Measurements from ENCODE around the gene TRAF2. TPM values are rescaled to one million over a fixed set of nuclear protein-coding genes. Genes with fewer than 3 reads are reported as not detected.
A peak's percentile ranks its signal among the peaks of the same experiment; 100 is the strongest.

Gene TRAF2
- total RNA-seq, 6 experiments from 2014 or later, result 5.8 to 8.8 (median 7.1) TPM

DNA sequence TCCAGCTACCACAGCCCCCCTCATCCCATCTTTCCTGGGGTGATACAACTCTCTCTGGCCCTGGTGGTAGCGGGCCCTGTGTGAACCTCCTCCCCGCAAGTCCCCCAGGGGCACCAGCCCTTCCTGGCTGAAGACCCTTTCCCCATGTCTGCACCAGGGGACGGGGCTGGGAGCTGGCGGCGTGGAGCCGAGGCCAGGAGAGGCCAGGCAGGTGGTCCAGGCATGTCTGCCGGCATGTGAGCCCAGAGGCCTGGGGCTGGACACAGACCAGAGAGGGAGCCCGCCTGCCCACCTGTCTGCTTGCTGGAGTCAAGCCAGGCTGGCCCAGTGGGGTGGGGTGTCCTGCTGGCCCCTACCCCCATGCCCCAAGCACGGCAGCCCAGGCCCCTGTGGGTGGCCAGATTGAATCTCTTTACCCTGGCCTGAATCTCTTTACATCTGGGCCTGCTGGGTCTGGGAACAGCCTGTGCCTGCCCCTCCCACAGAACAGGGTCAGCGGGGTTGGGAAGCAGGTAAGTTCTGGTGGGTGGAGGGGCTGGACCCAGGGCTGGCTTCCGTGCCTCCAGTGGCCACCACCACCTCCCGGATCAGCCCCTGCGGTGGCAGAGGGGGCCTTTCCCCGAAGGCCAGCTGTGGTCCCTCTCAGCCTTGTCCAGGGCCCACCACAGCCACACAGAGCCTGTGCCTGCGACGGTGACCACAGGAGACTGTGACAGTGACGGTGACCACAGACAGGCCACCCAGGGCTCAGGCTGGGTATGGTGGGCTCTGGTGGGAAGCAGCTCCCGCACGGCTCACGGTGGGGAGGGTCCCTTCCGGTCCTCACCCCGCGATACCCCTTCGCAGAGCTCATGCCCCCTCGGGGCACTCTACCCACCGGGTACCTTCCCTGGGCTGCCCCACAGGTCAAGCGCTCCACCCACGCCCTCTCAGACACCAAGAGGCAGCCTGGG lies 72.9 kb downstream of the TRAF2 start:
- no peak for ATAC-seq
- H3K4me1 ChIP-seq, result no peaks in the 10 kb centered on the region
- TF ChIP-seq, protein P1, sequence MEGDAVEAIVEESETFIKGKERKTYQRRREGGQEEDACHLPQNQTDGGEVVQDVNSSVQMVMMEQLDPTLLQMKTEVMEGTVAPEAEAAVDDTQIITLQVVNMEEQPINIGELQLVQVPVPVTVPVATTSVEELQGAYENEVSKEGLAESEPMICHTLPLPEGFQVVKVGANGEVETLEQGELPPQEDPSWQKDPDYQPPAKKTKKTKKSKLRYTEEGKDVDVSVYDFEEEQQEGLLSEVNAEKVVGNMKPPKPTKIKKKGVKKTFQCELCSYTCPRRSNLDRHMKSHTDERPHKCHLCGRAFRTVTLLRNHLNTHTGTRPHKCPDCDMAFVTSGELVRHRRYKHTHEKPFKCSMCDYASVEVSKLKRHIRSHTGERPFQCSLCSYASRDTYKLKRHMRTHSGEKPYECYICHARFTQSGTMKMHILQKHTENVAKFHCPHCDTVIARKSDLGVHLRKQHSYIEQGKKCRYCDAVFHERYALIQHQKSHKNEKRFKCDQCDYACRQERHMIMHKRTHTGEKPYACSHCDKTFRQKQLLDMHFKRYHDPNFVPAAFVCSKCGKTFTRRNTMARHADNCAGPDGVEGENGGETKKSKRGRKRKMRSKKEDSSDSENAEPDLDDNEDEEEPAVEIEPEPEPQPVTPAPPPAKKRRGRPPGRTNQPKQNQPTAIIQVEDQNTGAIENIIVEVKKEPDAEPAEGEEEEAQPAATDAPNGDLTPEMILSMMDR (IDR thresholded peaks at IDR 0.05), result no peak
- no peak for TF ChIP-seq POLR2A (IDR thresholded peaks at IDR 0.05)
- no peaks in the 10 kb centered on the region for H3K9me3 ChIP-seq
- H3K27ac ChIP-seq, result no peak overlapping the region
- no peaks in the 10 kb centered on the region for H3K36me3 ChIP-seq
- intact Hi-C loops (cut with DNase I), result no loop called here
- WGBS (ENCODE audit: insufficient coverage, low coverage, low lambda C conversion rate, missing lambda C conversion rate), result 30% methylated on average over 2 of the region's 28 CpGs
- no peaks in the 10 kb centered on the region for H3K27me3 ChIP-seq
- no peak for DNase-seq
- H3K4me3 ChIP-seq, result no peak overlapping the region

DNA sequence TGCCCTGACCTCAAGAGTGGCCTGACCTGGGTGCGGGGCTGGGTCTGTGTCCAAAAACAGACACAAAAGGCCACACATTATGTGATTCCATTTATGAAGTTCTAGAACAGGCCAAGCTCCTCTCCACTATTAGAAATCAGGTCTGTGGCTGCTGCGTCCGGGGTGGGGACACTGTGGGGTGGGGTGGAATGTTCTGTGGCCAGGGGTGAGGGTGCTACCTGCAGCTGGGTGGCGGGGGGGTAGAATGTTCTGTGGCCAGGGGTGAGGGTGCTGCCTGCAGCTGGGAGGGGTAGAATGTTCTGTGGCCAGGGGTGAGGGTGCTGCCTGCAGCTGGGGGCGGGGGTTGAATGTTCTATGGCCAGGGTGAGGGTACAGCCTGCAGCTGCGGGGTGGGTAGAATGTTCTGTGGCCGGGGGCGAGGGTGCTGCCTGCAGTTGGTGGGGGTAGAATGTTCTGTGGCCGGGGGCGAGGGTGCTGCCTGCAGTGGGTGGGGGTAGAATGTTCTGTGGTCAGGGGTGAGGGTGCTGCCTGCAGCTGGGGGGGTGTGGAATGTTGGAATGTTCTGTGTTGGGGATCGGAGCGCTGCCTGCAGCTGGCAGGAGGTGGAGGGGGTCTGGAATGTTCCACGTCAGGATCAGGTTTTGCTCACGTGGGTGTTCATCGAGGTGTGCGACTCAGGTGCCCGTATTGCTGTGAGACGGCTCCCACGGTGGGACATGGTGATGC lies 74.1 kb downstream of the TRAF2 start:
- WGBS (ENCODE audit: insufficient coverage, low coverage, low lambda C conversion rate, missing lambda C conversion rate), result 69% methylated on average over 12 of the region's 19 CpGs
- intact Hi-C loops (cut with DNase I), result no loop called here

DNA sequence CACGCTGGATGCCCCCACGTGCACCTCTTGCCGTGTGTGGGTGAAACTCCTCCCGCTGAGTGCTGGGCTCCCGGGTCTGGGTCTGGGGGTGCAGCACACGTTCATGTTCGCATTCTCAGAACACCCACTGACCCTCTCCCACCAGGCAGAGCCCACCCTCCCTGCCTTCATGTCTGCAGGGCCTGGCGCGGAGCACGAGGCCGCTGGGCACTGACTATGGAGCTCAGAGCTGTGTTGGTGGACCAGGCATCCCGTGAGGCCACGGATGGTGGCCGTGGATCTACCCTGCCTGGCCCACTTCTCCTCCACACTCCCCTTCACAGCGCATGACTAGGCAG lies 74.6 kb downstream of the TRAF2 start:
- H3K4me3 ChIP-seq, result no peak overlapping the region
- ATAC-seq, result no peak
- intact Hi-C loops (cut with DNase I), result no loop called here
- no peaks in the 10 kb centered on the region for H3K4me1 ChIP-seq
- no peaks in the 10 kb centered on the region for H3K36me3 ChIP-seq
- DNase-seq, result no peak
- no peaks in the 10 kb centered on the region for H3K9me3 ChIP-seq
- no CpG with 5 or more reads among the region's 15 CpGs for WGBS (ENCODE audit: insufficient coverage, low coverage, low lambda C conversion rate, missing lambda C conversion rate)
- H3K27me3 ChIP-seq, result no peaks in the 10 kb centered on the region
- H3K27ac ChIP-seq, result no peak overlapping the region
- no peak for TF ChIP-seq POLR2A (IDR thresholded peaks at IDR 0.05)
- TF ChIP-seq, protein P1 (IDR thresholded peaks at IDR 0.05), result no peak

More for the DNA sequence above, 74.1 kb downstream of the TRAF2 start:
- no peak overlapping the region for H3K27ac ChIP-seq
- DNase-seq, result no peak
- H3K9me3 ChIP-seq, result no peaks in the 10 kb centered on the region
- peak in 2 of 4 donors; percentile 3 to 28 for ATAC-seq
- H3K36me3 ChIP-seq, result no peaks in the 10 kb centered on the region
- TF ChIP-seq POLR2A (IDR thresholded peaks at IDR 0.05), result no peak
- TF ChIP-seq, protein P1 (IDR thresholded peaks at IDR 0.05), result no peak
- H3K4me1 ChIP-seq, result no peaks in the 10 kb centered on the region
- no peak overlapping the region for H3K4me3 ChIP-seq
- no peaks in the 10 kb centered on the region for H3K27me3 ChIP-seq

DNA sequence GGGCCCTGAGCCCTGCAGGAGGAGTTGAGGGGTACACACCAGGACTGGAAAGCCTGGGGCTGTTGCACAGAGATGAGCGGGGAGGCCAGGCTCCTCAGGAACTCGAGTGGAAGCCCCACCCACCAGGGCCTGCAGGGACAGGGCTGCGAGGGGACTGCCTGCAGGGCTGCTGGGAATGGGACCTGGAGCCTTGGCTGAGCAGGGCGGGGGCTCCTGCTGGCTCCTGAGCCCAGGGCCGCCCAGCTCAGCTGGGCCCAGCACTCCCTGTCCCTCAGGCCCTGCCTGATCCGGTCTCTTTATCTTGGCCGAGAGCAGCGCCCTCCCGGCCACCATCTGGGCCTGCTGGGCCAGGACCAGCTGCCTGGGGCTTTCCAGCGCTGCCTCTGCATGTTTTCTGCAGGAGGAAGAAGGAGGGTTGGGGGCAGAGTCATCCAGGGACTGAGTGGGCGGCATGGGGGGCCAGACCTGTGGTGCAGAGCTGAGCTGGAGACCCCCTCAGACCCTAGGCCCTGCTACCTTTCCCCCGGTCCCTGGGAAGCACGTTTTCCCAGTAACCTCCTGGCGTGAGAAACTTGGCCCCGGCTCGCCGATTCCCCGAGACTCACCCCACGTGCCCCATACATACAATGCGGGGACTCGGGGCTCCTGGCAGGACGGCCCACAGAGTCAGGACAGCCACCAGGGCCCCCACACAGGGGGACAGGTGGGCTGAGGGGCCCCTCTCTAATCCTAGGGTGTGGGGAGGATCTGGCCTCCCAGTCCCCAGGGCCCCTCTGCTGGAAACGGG lies 75.2 kb downstream of the TRAF2 start:
- 70% methylated on average over 6 of the region's 23 CpGs for WGBS (ENCODE audit: insufficient coverage, low coverage, low lambda C conversion rate, missing lambda C conversion rate)
- DNase-seq (no peak), ATAC-seq (peak; percentile 25 to 42 (median 34))
- Histone ChIP-seq H3K4me3 (no peak overlapping the region), H3K27ac (no peak overlapping the region), H3K4me1 (no peaks in the 10 kb centered on the region), H3K27me3 (no peaks in the 10 kb centered on the region), H3K9me3 (no peaks in the 10 kb centered on the region), H3K36me3 (no peaks in the 10 kb centered on the region)
- intact Hi-C loops (cut with DNase I), result no loop called here
- no peak for TF ChIP-seq POLR2A (IDR thresholded peaks at IDR 0.05)
- TF ChIP-seq, protein P1 (IDR thresholded peaks at IDR 0.05), result no peak

All from right lobe of liver (tissue), 6 donors.